K562 (cell line): ENCODE measurements around the gene SFXN2. TPM values are rescaled to one million over a fixed set of nuclear protein-coding genes. Genes with fewer than 3 reads are reported as not detected.
"Not testable (repeated sequence)": the region's sequence is repeated elsewhere in the genome, so short reads cannot be mapped to it uniquely, and the experiment has no call there.

Experiments
- ATAC-seq: fragments of 200-7000 bp; cut with Tn5 transposase; 3 replicates; pipeline ENCODE4 v1.9.1; 2020; ENCODE audit warnings: moderate library complexity
- BruUV-seq: library from RNA; stranded (reverse); fragments of 400-500 nt; replicated peaks from 2 replicates; lab custom pipeline; 2021; lab: Mats Ljungman, UMichigan
- CTCF ChIA-PET: fragments of 300-600 bp; formaldehyde crosslinking; extraction: SDS; loops from one replicate; lab custom pipeline; 2021; ENCODE audit warnings: low intra/inter-chr PET ratio; lab: Yijun Ruan, JAX
- POLR2A ChIA-PET: fragments of 300-600, 350-650 bp; sonication (Branson Sonifier 250); formaldehyde crosslinking; extraction: SDS; loops from one replicate; lab custom pipeline; 2021; ENCODE audit warnings: antibody characterized with exemption, inconsistent platforms; lab: Yijun Ruan, JAX
- DNase-seq, 4 experiments: peaks; one replicate each; pipeline versions ENCODE4 v3.0.0 to v3.0.0-alpha.2; 2011 to 2018; ENCODE audit warnings: low spot score in 3 of 4, mixed read lengths in 3 of 4; ENCODE audit errors: extremely low read depth in 1 of 4
- FAIRE-seq: peaks from 2 replicates; lab custom pipeline; 2011; peaks lifted over from hg19 to GRCh38; lab: Jason Lieb, UNC
- H2AFZ ChIP-seq: 2 replicates; pipeline ENCODE4 v1.6.0; 2011; ENCODE audit warnings: low read depth, low read length, control low read depth, inconsistent platforms
- H3K27ac ChIP-seq: fragments of 200-600 bp; 3 replicates; pipeline ENCODE4 v1.8.0; 2011; ENCODE audit warnings: low read depth, mild to moderate bottlenecking, control low read depth, inconsistent platforms, low read length, moderate library complexity, mixed read lengths; ENCODE audit errors: extremely low read depth
- H3K27me3 ChIP-seq, 2 experiments: fragments of 300-600 bp in 1 of 2; 2 replicates in 1 of 2; 3 replicates in 1 of 2; pipeline versions ENCODE4 v1.6.0 to v1.8.0; 2011; ENCODE audit warnings: inconsistent platforms in 2 of 2, low read length in 2 of 2, mild to moderate bottlenecking in 1 of 2, mixed read lengths in 1 of 2, moderate library complexity in 1 of 2; ENCODE audit not compliant: control insufficient read depth in 2 of 2, insufficient read depth in 2 of 2
- H3K36me3 ChIP-seq: fragments of 300-600 bp; 3 replicates; pipeline ENCODE4 v1.8.0; 2011; ENCODE audit warnings: mild to moderate bottlenecking, low read length, inconsistent platforms; ENCODE audit not compliant: control insufficient read depth, insufficient read depth
- H3K4me1 ChIP-seq, 2 experiments: fragments of 200-600 bp in 1 of 2; replicated peaks in 1 of 2; 2 replicates in 1 of 2; 3 replicates in 1 of 2; pipeline versions ENCODE4 v1.5.1 to v1.8.0; 2011; ENCODE audit warnings: inconsistent platforms in 2 of 2, low read length in 2 of 2, mild to moderate bottlenecking in 1 of 2, mixed read lengths in 1 of 2, moderate library complexity in 1 of 2; ENCODE audit not compliant: control insufficient read depth in 2 of 2, insufficient read depth in 2 of 2
- H3K4me2 ChIP-seq: 2 replicates; pipeline ENCODE4 v1.6.1; 2011; ENCODE audit warnings: low read length, control low read depth, inconsistent platforms, mixed read lengths; ENCODE audit not compliant: insufficient read depth
- H3K4me3 ChIP-seq: fragments of 200-600 bp; sonication (generic), shearing (Covaris generic); 2 replicates; pipeline ENCODE4 v1.5.1; 2016; ENCODE audit warnings: control low read depth, inconsistent platforms
- H3K79me2 ChIP-seq: fragments of 200-600 bp; 3 replicates; pipeline ENCODE4 v1.8.0; 2011; ENCODE audit warnings: low read length, inconsistent platforms; ENCODE audit not compliant: control insufficient read depth, insufficient read depth
- H3K9ac ChIP-seq, 2 experiments: 2 replicates each; pipeline versions ENCODE4 v1.6.0 to v1.6.1; 2011; ENCODE audit warnings: low read depth in 2 of 2, low read length in 2 of 2, control low read depth in 1 of 2, inconsistent platforms in 1 of 2, mild to moderate bottlenecking in 1 of 2, mixed read lengths in 1 of 2; ENCODE audit not compliant: insufficient read depth in 1 of 2
- H3K9me1 ChIP-seq: one replicate; pipeline ENCODE4 v1.6.0; 2011; ENCODE audit warnings: inconsistent platforms, mild to moderate bottlenecking, low read length, moderate library complexity; ENCODE audit not compliant: control insufficient read depth, insufficient read depth
- H3K9me3 ChIP-seq: replicated peaks from 2 replicates; pipeline ENCODE4 v1.5.1; 2011; ENCODE audit warnings: low read depth, low read length, inconsistent platforms; ENCODE audit not compliant: control insufficient read depth, insufficient read depth
- H4K20me1 ChIP-seq: replicated peaks from 2 replicates; pipeline ENCODE4 v1.6.1; 2011; ENCODE audit warnings: low read length, inconsistent platforms, mixed read lengths; ENCODE audit not compliant: control insufficient read depth, insufficient read depth
- MECOM ChIP-seq: fragments of 250-450 bp; sonication (Bioruptor Pico); IDR thresholded peaks from 2 replicates; pipeline ENCODE4 v1.8.0; 2022; ENCODE audit warnings: inconsistent platforms
- NR2C1 ChIP-seq, 2 experiments: fragments of 450-650 bp; IDR thresholded peaks; 2 replicates each; pipeline ENCODE4 v1.6.1; 2017; ENCODE audit warnings: mild to moderate bottlenecking in 2 of 2, antibody characterized with exemption in 1 of 2, inconsistent platforms in 1 of 2, missing compliant biosample characterization in 1 of 2, missing genetic modification characterization in 1 of 2
- PHB2 ChIP-seq: fragments of 450-650 bp; IDR thresholded peaks from 2 replicates; pipeline ENCODE4 v1.6.1; 2017; ENCODE audit warnings: low read depth
- SMAD4 ChIP-seq: fragments of 250-450 bp; sonication (Bioruptor Pico); conservative IDR thresholded peaks from 2 replicates; pipeline ENCODE4 v1.8.0; 2021; ENCODE audit warnings: inconsistent platforms, mild to moderate bottlenecking, moderate library complexity
- TEAD2 ChIP-seq: fragments of 450-650 bp; IDR thresholded peaks from 2 replicates; pipeline ENCODE4 v1.6.1; 2016; ENCODE audit warnings: missing genetic modification characterization, control low read depth, missing compliant biosample characterization
- ZNF121 ChIP-seq: sonication (generic); formaldehyde crosslinking; conservative IDR thresholded peaks from 2 replicates; pipeline ENCODE4 v1.8.0; 2022; ENCODE audit warnings: missing genetic modification reagents
- ZNF165 ChIP-seq: fragments of 250-450 bp; sonication (Bioruptor Pico); IDR thresholded peaks from 2 replicates; pipeline ENCODE4 v1.4.0; 2020; ENCODE audit warnings: borderline replicate concordance
- ZNF175 ChIP-seq: fragments of 200-800 bp; sonication (Bioruptor generic); IDR thresholded peaks from 2 replicates; pipeline ENCODE4 v1.6.1; 2016; ENCODE audit warnings: low read depth, mild to moderate bottlenecking, missing genetic modification characterization, missing compliant biosample characterization
- ZNF232 ChIP-seq: sonication (generic); formaldehyde crosslinking; IDR thresholded peaks from 2 replicates; pipeline ENCODE4 v1.8.0; 2022; ENCODE audit warnings: mild to moderate bottlenecking, missing genetic modification reagents
- ZNF239 ChIP-seq: fragments of 250-450 bp; sonication (Bioruptor Pico); IDR thresholded peaks from 2 replicates; pipeline ENCODE4 v1.4.0; 2020; ENCODE audit warnings: mild to moderate bottlenecking
- ZNF316 ChIP-seq: fragments of 450-650 bp; IDR thresholded peaks from 2 replicates; pipeline ENCODE4 v1.6.1; 2016
- ZNF41 ChIP-seq: fragments of 250-450 bp; sonication (Bioruptor Pico); conservative IDR thresholded peaks from 2 replicates; pipeline ENCODE4 v1.4.0; 2020; ENCODE audit warnings: mild to moderate bottlenecking
- ZNF644 ChIP-seq: fragments of 200-800 bp; sonication (Bioruptor generic); IDR thresholded peaks from 2 replicates; pipeline ENCODE4 v1.6.1; 2016; ENCODE audit warnings: low read depth, missing genetic modification characterization, missing compliant biosample characterization
- ZNF740 ChIP-seq, 3 experiments: fragments of 200-800 bp in 1 of 3; sonication (Bioruptor generic) in 1 of 3; sonication (generic) in 1 of 3; formaldehyde crosslinking in 1 of 3; IDR thresholded peaks; 2 replicates each; pipeline versions ENCODE4 v1.6.1 to v1.8.0; 2016 to 2022; ENCODE audit warnings: mild to moderate bottlenecking in 2 of 3, missing compliant biosample characterization in 2 of 3, missing genetic modification characterization in 2 of 3, missing genetic modification reagents in 1 of 3
- WGBS: fragments of 100-300 bp; shearing (Covaris generic); methylation state at CpG from one replicate; pipeline ENCODE4 v1.1.6; 2016; ENCODE audit warnings: low coverage, mixed read lengths; ENCODE audit not compliant: insufficient coverage; ENCODE audit errors: missing lambda C conversion rate; 5-methylcytosine and 5-hydroxymethylcytosine counted together
- in situ Hi-C: fragments of 300-500 bp; cut with MboI; formaldehyde crosslinking; loops from 4 replicates; pipeline ENCODE4 v1.15.0; 2018; ENCODE audit warnings: inconsistent platforms, mixed read lengths
- intact Hi-C: fragments of 100-400 bp; cut with micrococcal nuclease; formaldehyde crosslinking; loops from 2 replicates; pipeline ENCODE4 v1.14.2; 2022
- polyA plus RNA-seq, 8 experiments: library from polyadenylated mRNA; depleted of rRNA in 4 of 8; stranded (reverse) in 5 of 8; unstranded in 3 of 8; fragments of >200 nt; fragmentation: Nextera tagmentation in 2 of 8; fragmentation: Illumina TruSeq in 1 of 8; extraction: Ambion mirVana in 2 of 8; extraction: Trizol in 1 of 8; gene quantifications; 2 replicates each; pipeline versions ENCODE4 v1.2.1 to v1.2.3, GENCODE V29; 2011 to 2014; ENCODE audit warnings: inconsistent platforms in 1 of 8, missing spikeins in 1 of 8
- total RNA-seq, 7 experiments: library from RNA; depleted of rRNA in 6 of 7; stranded (reverse); fragments of >200 nt in 6 of 7; fragmentation: Illumina TruSeq in 2 of 7; extraction: Trizol in 2 of 7; gene quantifications; 2 replicates each; pipeline versions ENCODE4 v1.2.1 to v1.2.3, GENCODE V29; 2011 to 2021; ENCODE audit warnings: low replicate concordance in 1 of 7

SFXN2 gene
- total and polyA plus RNA-seq, 9 of the 15 experiments (the other 6 are each of a cell fraction or from before 2014, with no cell fraction given), result 7.3 to 23.8 (median 15.7) TPM

GRCh38 chr10:102742313-102742712, 27.9 kb downstream of the SFXN2 start:
- H3K4me3 ChIP-seq, BruUV-seq, H3K9me1 ChIP-seq, CTCF ChIA-PET, ATAC-seq, H3K9ac ChIP-seq, in situ Hi-C loops, H3K9me3 ChIP-seq, H3K36me3 ChIP-seq, H3K27me3 ChIP-seq, H4K20me1 ChIP-seq, DNase-seq, H3K4me2 ChIP-seq, H2AFZ ChIP-seq, H3K27ac ChIP-seq: not testable (repeated sequence)
- no CpG with 5 or more reads among the region's 5 CpGs for WGBS
- TF ChIP-seq ZNF121, result 0 out of 2 replicates have a peak, but pooled peaks have one; percentile 15
- peaks cover 31% of the 10 kb centered on the region for H3K79me2 ChIP-seq
- peak; percentile 55 for FAIRE-seq
- peaks cover 13 to 40% of the 10 kb centered on the region in 2 experiments for H3K4me1 ChIP-seq
- POLR2A ChIA-PET, result interaction anchor here (0.5 to 0.9 kb wide), 2 partner anchors 8 to 573 kb away, joined by 3 to 5 read pairs; no protein-coding TSS in a partner anchor
- intact Hi-C loops, result loop anchor here (5.0 kb wide), 3 partner anchors 35 to 160 kb away; no protein-coding TSS in a partner anchor

- H3K4me3 ChIP-seq, result no peak overlapping the region
- no peaks in the 10 kb centered on the region for H3K9me3 ChIP-seq
- ATAC-seq (no peak), DNase-seq (no peak), FAIRE-seq (no peak)
- H3K9me1 ChIP-seq, result no peaks in the 10 kb centered on the region
- H3K9ac ChIP-seq, result 0 out of 4 replicates have a peak overlapping the region, but pooled peaks of 1 of the 2 experiments have one; percentile 20
- POLR2A ChIA-PET, result interaction anchor here (0.9 to 1.1 kb wide), 3 partner anchors 8 to 29 kb away, joined by 3 to 6 read pairs (median 5); partner anchors contain the start of genes ARL3 and SFXN2
- in situ Hi-C loops, result no loop called here
- H3K79me2 ChIP-seq, result peaks cover 31% of the 10 kb centered on the region
- peak overlapping the region; percentile 54; the same call in 2 of the 3 replicates for H3K27ac ChIP-seq
- H3K4me1 ChIP-seq, result peaks cover 12 to 33% of the 10 kb centered on the region in 2 experiments
- H3K27me3 ChIP-seq, result no peaks in the 10 kb centered on the region
- H3K36me3 ChIP-seq, result no peaks in the 10 kb centered on the region; the same call in 2 of the 3 replicates
- 14% methylated on average over 7 of the region's 7 CpGs for WGBS
- H2AFZ ChIP-seq, result peak overlapping the region; percentile 88
- no TSS peak for BruUV-seq
- intact Hi-C loops, result loop anchor here (5.0 kb wide), 3 partner anchors 34 to 159 kb away; no protein-coding TSS in a partner anchor
- CTCF ChIA-PET, result interaction anchor here (0.7 kb wide), 1 partner anchor 172 kb away, joined by 5 read pairs; no protein-coding TSS in a partner anchor
- no peaks in the 10 kb centered on the region for H4K20me1 ChIP-seq
- peak overlapping the region; percentile 59 for H3K4me2 ChIP-seq
- peak; percentile 50; the same call in 1 of the 2 replicates for TF ChIP-seq ZNF175 (CRISPR knock-in tag)
- TF ChIP-seq ZNF740 (CRISPR knock-in tag; IDR thresholded peaks at IDR 0.05), result no peak
- TF ChIP-seq ZNF740 (tag; IDR thresholded peaks at IDR 0.05), result peak in 1 of 2 experiments; percentile 54; a peak in 1 of 4 replicates
- no peak for TF ChIP-seq ZNF232
- TF ChIP-seq MECOM, result peak; percentile 60; the same call in 1 of the 2 replicates
- peak; percentile 79; the same call in 1 of the 2 replicates for TF ChIP-seq ZNF644
- TF ChIP-seq NR2C1 (IDR thresholded peaks at IDR 0.05), result no peak
- peak; percentile 44; the same call in 1 of the 2 replicates for TF ChIP-seq NR2C1 (tag; IDR thresholded peaks at IDR 0.05)
- no peak for TF ChIP-seq PHB2
- TF ChIP-seq ZNF41 (CRISPR knock-in tag), result 0 out of 2 replicates have a peak, but pooled peaks have one; percentile 9
- peak; percentile 23; the same call in 1 of the 2 replicates for TF ChIP-seq ZNF239 (CRISPR knock-in tag)
- TF ChIP-seq TEAD2 (tag), result 0 out of 2 replicates have a peak, but pooled peaks have one; percentile 17
- no peak for TF ChIP-seq ZNF165
- TF ChIP-seq ZNF316, result no peak
- TF ChIP-seq SMAD4 (CRISPR knock-in tag), result peak; percentile 72
These were observed 28.7 kb downstream of the SFXN2 start for GRCh38 chr10:102743078-102743587.
